Mesothelial cell of epicardium (in vitro differentiated cells): ENCODE results near the gene EIF2B5. TPM values are rescaled to one million over a fixed set of nuclear protein-coding genes. Genes with fewer than 3 reads are reported as not detected.
A peak's percentile ranks its signal among the peaks of the same experiment; 100 is the strongest.

Experiments used
- DNase-seq, 2 experiments: peaks; one replicate each; pipeline ENCODE4 v3.0.0; 2021; ENCODE audit warnings: low spot score in 2 of 2; ENCODE audit not compliant: unreplicated experiment in 2 of 2
- H3K27ac Mint-ChIP-seq: 2 replicates; pipeline ENCODE4 v1.8.0; 2021; ENCODE audit warnings: mixed read lengths
- H3K27me3 Mint-ChIP-seq: 2 replicates; pipeline ENCODE4 v1.8.0; 2021; ENCODE audit warnings: low read depth, mixed read lengths
- H3K36me3 Mint-ChIP-seq: 2 replicates; pipeline ENCODE4 v1.8.0; 2021; ENCODE audit warnings: mixed read lengths
- H3K4me1 Mint-ChIP-seq: 2 replicates; pipeline ENCODE4 v1.8.0; 2021; ENCODE audit warnings: mixed read lengths
- H3K4me3 Mint-ChIP-seq: 2 replicates; pipeline ENCODE4 v1.8.0; 2021; ENCODE audit warnings: mild to moderate bottlenecking, moderate library complexity, mixed read lengths
- H3K9me3 Mint-ChIP-seq: 2 replicates; pipeline ENCODE4 v1.8.0; 2021; ENCODE audit warnings: mixed read lengths
- CTCF ChIP-seq: fragments of 200-600 bp; sonication (generic); IDR thresholded peaks from one replicate; pipeline ENCODE4 v1.5.0; 2021; ENCODE audit warnings: antibody characterized with exemption; ENCODE audit not compliant: unreplicated experiment
- total RNA-seq: library from RNA; stranded (reverse); gene quantifications from 3 replicates; pipeline ENCODE4 v1.2.1, GENCODE V29; 2021

EIF2B5 gene
- total RNA-seq, 1 donor from 2014 or later: 42.2 TPM

DNA sequence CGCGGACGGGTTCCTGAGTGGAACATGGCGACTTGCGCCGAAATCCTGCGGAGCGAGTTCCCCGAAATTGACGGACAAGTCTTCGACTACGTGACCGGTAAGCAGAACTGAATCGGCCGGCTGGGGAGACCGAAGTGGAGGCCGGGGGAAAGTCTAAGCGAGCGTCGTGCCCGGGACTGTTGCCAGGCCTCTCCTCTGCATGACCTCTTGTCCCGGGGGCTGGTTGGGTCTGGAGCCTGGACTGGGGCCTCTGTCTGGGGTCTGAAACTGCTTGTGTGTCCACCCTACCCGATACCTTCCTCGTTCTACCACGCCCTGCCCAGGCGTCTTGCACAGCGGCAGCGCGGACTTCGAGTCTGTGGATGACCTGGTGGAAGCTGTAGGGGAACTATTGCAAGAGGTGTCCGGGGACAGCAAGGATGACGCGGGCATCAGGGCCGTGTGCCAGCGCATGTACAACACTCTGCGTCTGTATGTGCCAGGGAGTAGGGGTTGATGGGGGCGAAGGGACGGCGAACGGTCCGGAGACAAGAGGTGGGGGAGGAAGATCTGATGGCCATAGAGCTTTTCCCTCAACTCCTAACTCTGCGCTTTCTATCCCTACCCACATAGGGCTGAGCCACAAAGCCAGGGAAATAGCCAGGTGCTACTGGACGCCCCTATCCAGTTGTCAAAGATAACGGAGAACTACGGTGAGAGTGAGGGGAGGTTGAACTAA is 51.2 kb downstream of the EIF2B5 start, which contains the start of gene ABCF3:
Gene ABCF3, plus strand, starts transcription at position 16 of the 718 bp plus-strand sequence. Its CDS starts 9 bp downstream, at position 25.
- H3K4me1 Mint-ChIP-seq: peaks cover 17% of the 10 kb centered on the region
- no peaks in the 10 kb centered on the region for H3K9me3 Mint-ChIP-seq

DNA sequence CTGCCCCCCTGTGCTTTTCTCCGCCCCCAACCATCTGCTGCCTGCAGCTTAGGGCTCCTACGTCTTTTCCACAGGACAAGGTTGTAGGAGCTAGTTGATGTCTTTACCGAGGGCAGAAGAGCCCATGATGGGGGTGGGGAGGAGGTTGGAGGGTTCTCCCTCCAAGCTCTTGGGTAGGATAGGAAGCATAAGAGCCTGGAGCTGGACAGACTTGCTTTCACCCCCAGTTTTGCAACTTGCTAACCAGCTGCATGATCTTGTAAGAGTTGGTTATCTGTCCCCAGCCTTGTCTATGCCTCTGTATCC is 51.7 kb downstream of the EIF2B5 start:
- Mint-ChIP-seq H3K4me1 (peaks cover 17% of the 10 kb centered on the region), H3K27me3 (no peaks in the 10 kb centered on the region), H3K36me3 (peaks cover 36% of the 10 kb centered on the region), H3K4me3 (peak overlapping the region; percentile 99), H3K9me3 (no peaks in the 10 kb centered on the region), H3K27ac (peak overlapping the region; percentile 99)
- TF ChIP-seq CTCF: no peak
- no peak for DNase-seq

More for the DNA sequence above, 51.2 kb downstream of the EIF2B5 start, which contains the start of gene ABCF3:
- Mint-ChIP-seq H3K4me3 (peak within 1 kb of the TSS; percentile 99), H3K27me3 (no peaks in the 10 kb centered on the region), H3K27ac (peak within 1 kb of the TSS; percentile 99), H3K36me3 (peaks cover 40% of the 10 kb centered on the region)
- DNase-seq: no peak
- no peak for TF ChIP-seq CTCF

DNA sequence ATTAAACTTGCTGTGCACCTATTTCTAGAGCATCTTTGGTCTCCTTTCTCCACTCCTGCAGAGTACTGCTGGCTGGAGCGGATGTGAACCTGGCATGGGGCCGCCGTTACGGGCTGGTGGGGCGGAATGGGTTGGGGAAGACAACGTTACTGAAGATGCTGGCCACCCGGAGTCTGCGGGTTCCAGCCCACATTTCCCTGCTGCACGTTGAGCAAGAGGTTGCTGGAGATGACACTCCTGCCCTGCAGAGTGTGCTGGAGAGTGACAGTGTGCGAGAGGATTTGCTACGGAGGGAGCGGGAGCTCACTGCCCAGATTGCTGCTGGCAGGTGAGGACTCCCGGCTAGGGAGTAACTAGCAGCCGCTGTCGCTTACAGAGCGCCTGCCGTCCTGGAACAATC is 52.9 kb downstream of the EIF2B5 start:
- Mint-ChIP-seq H3K36me3 (peaks cover 33% of the 10 kb centered on the region), H3K4me3 (no peak overlapping the region), H3K4me1 (peaks cover 17% of the 10 kb centered on the region), H3K9me3 (no peaks in the 10 kb centered on the region), H3K27ac (no peak overlapping the region), H3K27me3 (no peaks in the 10 kb centered on the region)
- TF ChIP-seq CTCF: no peak
- no peak for DNase-seq

GRCh38 chr3:184189421-184189820 is 54.3 kb downstream of the EIF2B5 start:
- Mint-ChIP-seq H3K4me1 (peaks cover 17% of the 10 kb centered on the region), H3K27me3 (no peaks in the 10 kb centered on the region), H3K36me3 (peaks cover 32% of the 10 kb centered on the region), H3K9me3 (no peaks in the 10 kb centered on the region), H3K4me3 (no peak overlapping the region), H3K27ac (no peak overlapping the region)
- no peak for DNase-seq
- no peak for TF ChIP-seq CTCF

DNA sequence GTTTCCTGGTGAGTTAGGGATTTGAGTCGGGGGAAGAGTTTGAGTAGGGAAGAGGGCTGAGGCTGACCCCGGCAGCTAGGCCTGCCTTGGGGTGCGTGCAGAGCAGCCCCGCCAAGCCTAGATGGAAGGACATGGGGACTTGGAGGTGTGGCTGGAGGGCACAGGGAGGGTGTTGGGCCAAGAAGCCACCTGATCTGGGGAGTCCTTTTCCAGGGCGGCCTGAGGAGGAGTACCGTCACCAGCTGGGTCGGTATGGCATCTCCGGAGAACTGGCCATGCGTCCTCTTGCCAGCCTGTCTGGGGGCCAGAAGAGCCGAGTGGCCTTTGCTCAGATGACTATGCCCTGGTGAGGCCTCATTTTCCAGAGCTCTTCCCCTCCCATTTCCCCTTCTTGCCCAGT is 57.7 kb downstream of the EIF2B5 start:
- TF ChIP-seq CTCF: no peak
- no peak overlapping the region for H3K4me3 Mint-ChIP-seq
- H3K4me1 Mint-ChIP-seq: no peaks in the 10 kb centered on the region
- no peaks in the 10 kb centered on the region for H3K27me3 Mint-ChIP-seq
- peaks cover 37% of the 10 kb centered on the region for H3K36me3 Mint-ChIP-seq
- H3K9me3 Mint-ChIP-seq: no peaks in the 10 kb centered on the region
- H3K27ac Mint-ChIP-seq: no peak overlapping the region
- no peak for DNase-seq
